KBM-7 (cell line): Measurements from ENCODE around the gene GRIN3B.
"Not testable (repeated sequence)": the region's sequence is repeated elsewhere in the genome, so short reads cannot be mapped to it uniquely, and the experiment has no call there.

Experiments
- DNase-seq: peaks from one replicate; pipeline ENCODE4 v3.0.0-alpha.2; 2015
- in situ Hi-C: fragments of 300-500 bp; cut with MboI; formaldehyde crosslinking; loops from 2 replicates; pipeline ENCODE4 v1.14.3; 2020; ENCODE audit warnings: low sequenced_read_pairs, low pct_unique_long_range_greater_than_20kb, mixed read lengths

GRIN3B gene

GRCh38 chr19:1000095-1000494 lies at the start of gene GRIN3B:
GRIN3B (plus strand) TSS chr19:1000419; CDS start chr19:1000438, 19 bp downstream.
- in situ Hi-C loops, result no loop called here
- peak; percentile 78 for DNase-seq

DNA sequence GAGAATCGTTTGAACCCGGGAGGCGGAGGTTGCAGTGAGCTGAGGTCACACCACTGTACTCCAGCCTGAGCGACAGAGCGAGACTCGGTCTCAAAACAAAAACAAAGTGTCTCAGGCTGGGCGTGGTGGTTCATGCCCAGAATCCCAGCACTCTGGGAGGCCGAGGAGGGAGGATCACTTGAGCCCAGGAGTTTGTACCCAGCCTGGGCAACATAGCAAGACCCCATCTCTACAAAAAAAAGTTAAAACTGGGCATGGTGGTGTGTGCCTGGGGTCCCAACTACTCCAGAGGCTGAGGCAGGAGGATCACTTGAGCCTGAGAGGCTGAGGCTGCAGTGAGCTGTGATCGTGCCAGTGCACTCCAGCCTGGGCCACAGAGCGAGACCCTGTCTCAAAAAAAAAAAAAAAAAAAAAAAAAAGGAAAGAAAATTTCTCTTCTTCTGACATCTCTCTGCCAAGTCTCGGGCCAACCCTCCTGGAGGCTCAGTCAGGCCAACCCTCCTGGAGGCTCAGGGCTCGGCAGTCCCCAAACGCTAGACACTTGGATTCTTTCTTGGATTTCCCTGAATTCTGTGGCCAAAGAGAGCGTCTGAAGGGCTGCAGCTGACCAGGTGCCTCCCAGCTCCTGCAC lies 48.1 kb upstream of the GRIN3B start:
- DNase-seq, result no peak

DNA sequence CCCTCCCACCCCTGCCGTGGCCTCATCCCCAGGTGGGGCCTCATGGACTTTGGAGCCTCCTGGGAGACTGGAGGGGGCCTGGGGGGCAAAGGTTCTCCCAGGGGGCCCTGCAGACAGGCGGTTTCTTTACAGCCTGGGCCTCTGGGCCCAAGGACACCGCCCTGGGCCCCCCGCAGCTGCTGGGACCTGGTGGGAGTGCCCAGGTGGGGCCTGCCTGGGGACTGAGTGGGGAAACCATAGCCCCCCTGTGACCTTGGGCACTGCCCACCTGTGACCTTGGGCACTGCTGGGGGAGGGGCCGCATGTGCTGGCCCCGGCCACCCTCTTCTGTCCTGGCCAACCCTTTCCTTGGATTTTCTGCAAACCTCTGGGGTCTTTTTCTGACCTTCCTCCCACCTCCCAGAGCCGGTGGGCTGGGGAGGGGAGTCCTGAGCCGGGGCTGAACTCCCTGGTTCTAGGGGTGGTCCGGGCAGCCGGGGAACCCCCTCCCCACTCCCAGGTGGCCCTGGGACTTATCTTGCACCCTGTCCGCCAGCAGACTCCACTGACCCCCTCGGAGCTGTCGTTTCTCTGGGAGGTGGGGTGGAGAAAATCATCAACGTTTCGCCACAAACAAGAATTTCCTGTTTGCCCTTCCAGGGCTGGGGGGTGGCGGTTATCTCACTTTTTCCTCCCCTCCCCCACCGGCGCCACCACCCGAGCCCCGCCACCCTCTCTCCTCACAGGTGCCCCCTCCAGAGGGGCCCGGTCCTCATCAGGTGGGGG lies 47.4 kb upstream of the GRIN3B start:
- DNase-seq, result no peak

More for the DNA sequence above, 48.1 kb upstream of the GRIN3B start:
- in situ Hi-C loops, result no loop called here

DNA sequence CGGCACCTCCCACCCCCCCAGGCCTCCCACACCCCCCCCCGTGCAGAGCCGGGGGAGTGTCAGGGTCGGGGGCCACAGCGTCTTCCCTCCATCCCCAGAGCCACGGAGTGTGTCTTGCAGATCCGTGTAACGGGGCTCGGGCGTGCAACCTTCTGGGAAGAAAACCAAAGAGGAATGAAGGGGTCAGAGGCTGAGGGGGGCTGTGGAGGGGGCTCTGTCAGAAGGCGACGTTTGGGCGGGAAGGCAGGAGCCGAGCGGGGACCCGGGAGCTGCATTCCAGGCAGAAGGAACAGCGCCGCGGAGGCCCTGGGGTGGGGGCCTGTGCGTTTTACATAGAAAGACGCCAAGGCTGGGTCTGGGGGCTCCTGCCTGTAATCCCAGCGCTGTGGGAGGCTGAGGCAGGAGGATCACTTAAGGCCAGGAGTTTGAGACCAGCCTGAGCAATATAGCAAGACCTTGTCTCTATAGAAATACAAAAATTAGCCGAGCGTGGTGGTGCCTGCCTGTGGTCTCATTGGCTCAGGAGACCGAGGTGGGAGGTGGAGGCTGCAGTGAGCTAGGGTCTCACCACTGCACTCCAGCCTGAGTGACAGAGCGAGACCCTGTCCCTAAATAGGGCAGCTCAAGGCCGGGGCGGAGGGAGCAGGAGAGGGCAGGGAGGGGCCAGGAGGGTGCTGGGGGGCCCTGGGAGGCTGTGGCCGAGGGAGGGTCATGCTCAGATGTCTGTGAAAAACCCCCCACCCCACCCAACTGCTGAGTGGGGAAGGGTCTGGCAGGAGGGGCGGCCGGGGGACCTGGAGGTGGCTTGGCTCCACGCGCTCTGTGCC lies 46.6 kb upstream of the GRIN3B start:
- in situ Hi-C loops, result no loop called here

More for the DNA sequence above, 47.4 kb upstream of the GRIN3B start:
- in situ Hi-C loops, result no loop called here

DNA sequence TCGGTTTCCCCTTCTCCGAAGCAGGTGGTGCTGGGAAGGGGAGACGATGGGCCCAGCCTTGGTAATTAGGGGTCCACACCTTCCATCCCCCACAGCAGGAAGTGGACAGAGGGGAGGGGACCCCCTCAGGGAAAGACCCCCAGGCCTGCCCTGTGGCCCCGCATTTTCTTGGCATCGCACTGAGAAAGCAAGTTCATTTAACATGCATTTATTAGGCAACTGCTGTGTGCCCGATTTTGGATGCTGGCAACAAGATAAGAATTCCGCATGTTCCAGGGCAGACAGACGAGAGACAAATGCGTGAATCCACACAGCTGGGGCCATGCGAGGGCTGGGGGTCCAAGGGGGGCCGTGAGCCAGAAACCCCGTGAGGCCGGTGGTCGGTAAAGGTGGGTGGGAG lies 45.9 kb upstream of the GRIN3B start:
- in situ Hi-C loops, result no loop called here
- DNase-seq, result no peak

More for the DNA sequence above, 46.6 kb upstream of the GRIN3B start:
- DNase-seq, result no peak

- no peak for DNase-seq
- in situ Hi-C loops, result no loop called here
These were observed 45.3 kb upstream of the GRIN3B start for GRCh38 chr19:954672-955494.

GRCh38 chr19:955803-956765 lies 44.1 kb upstream of the GRIN3B start:
- DNase-seq, result no peak
- in situ Hi-C loops, result no loop called here

DNA sequence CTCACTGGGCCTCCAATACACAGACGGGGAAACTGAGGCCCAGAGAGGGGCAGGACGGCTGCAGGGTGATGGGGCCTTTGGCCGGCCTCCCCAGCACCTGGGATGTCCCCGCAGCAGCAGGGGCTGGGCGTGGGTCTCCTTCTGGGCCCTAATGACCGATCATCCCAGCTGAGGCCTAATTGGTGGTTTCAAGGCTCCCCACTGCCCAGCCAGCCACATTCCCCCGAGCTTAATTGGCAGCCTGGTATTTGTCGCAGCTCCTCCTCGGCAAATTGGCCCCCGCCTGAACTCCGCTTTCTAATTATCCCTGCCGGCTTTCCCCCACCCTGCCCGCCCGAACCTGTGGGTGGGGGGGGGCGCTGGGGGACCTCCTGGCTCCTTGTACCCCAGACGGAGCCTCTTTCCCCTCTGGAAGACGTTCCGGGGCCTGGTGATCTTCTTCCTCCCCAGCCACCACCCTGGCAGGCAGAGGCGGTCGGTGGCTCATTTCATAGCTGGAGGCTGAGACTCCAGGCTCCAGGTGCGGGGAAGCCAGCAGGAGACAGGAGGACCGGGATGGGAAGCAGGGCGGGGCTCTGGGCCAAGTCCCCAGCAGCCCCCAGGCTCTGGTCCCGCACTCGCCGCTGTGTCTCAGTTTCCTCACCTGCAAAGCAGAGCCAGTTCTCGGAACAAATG lies 43.3 kb upstream of the GRIN3B start:
- in situ Hi-C loops, result no loop called here
- no peak for DNase-seq

DNA sequence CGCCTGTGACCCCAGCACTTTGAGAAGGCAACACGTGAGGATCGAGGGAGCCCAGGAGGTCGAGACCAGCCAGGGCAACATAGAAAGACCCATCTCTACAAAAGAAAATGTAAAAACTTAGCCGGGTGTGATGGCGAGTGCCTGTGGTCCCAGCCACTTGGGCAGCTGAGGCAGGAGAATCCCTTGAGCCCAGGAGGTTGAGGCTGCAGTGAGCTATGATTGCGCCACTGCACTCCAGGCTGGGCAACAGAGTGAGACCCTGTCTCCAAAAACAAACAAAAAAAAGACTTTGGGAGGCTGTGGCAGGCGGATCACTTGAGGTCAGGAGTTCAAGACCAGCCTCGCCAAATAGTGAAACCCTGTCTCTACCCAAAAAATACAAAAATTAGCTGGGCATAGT lies 42.6 kb upstream of the GRIN3B start:
- in situ Hi-C loops, result not testable (repeated sequence)

DNA sequence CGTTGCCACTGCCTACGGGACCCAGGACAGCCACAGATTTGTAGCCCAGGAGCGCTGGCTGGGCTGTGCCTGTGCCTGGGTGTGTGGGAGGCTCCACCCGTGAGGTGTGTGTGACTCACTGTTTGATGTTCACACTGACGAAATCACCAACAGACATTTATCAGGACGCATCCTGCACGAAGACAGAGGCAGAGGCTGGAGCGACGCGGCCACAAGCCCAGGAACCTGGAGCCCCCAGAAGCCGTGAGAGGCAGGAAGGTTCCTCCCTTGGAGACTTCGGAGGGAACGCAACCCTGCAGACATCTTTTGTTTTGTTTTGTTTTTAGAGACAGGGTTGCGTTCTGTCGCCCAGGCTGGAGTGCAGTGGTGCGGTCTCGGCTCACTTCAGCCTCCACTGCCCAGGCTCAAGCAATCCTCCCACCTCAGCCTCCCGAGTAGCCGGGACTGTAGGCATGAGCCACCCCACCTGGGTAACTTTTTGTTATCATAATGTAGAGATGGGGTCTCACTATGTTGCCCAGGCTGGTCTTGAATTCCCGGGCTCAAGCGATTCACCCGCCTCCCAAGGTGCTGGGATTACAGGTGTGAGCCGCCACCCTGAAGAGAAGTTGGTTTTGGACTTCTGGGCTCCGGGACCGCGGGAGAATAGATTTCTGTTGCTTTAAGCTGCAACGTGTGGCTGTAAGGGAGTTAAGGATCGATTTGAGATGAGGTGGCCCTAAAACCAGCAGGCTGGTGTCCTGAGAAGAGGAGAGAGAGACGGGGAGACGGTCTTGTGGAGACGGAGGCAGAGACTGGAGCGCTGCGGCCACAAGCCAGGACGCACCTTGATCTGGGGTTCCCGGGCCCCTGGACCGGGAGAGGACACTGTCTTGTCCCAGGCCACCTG lies 41.0 kb upstream of the GRIN3B start:
- peak; percentile 30 for DNase-seq
- in situ Hi-C loops, result no loop called here

More for the DNA sequence above, 42.6 kb upstream of the GRIN3B start:
- not testable (repeated sequence) for DNase-seq

DNA sequence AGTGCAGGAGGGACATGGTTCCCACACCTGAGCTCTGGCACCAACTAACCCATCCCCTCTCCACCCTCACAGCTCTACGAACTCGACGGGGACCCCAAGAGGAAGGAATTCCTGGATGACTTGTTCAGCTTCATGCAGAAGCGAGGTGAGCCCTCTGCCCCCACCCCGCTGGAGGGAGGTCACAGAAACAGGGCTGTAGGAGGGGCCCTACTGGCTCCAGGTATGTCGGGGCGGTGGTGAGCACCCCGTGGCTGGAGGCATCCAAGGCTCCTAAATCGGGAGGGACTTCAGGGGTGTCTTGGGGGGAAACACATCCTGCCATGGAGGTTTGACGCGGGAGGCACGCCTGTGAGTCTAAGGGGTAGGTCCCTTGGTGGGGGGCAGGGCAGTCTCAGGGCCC lies 40.2 kb upstream of the GRIN3B start:
- no peak for DNase-seq
- in situ Hi-C loops, result no loop called here

DNA sequence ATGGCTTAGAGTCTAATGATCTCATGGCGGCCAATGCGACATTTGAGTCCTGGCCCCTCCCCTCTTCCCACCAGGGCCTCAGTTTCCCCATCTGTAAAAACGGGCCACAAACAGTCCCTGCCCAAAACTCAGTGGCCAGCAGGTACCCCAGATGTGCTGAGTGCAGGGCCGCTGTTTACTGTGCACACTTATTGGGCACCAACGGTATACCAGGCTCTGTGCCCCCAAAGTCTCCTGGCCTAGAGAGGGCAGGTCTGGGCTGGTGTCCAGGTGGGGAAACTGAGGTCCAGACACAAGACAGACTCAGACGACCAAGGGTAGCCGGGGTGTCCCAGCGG lies 39.6 kb upstream of the GRIN3B start:
- in situ Hi-C loops, result no loop called here
- no peak for DNase-seq

DNA sequence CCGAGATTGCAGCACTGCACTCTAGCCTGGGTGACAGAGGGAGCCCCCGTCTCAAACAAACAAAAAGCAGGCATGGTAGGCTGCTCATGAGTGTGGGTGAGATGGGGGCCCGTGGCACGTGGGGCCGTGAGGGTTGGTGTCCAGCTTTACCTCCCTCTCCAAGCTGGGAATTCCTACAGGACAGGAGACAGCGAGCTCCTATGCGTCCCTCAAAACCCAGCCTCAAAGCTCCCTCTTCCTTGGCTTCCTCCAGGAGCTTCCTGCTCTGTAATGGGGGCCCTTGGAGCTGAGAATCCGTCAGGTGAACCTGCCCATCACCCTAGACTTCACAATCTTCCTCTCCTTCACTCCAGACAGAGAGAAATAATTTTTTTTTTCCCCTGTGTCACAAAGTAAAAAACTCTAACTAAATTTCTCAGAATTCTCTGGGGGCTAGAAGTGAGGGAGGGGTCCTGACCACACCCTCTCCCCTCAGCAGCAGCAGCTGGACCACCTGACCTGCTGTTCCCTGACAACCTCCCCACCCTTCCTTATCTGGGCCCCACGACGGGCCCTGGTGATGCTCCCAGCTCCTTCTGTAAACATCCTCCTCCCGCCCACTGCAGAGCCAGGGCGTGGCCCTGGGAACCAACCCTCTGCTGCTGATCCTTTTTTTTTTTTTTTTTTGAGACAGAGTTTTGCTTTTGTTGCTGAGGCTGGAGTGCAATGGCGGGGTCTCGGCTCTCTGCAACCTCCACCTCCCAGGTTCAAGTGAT lies 38.2 kb upstream of the GRIN3B start:
- no peak for DNase-seq
- in situ Hi-C loops, result no loop called here

DNA sequence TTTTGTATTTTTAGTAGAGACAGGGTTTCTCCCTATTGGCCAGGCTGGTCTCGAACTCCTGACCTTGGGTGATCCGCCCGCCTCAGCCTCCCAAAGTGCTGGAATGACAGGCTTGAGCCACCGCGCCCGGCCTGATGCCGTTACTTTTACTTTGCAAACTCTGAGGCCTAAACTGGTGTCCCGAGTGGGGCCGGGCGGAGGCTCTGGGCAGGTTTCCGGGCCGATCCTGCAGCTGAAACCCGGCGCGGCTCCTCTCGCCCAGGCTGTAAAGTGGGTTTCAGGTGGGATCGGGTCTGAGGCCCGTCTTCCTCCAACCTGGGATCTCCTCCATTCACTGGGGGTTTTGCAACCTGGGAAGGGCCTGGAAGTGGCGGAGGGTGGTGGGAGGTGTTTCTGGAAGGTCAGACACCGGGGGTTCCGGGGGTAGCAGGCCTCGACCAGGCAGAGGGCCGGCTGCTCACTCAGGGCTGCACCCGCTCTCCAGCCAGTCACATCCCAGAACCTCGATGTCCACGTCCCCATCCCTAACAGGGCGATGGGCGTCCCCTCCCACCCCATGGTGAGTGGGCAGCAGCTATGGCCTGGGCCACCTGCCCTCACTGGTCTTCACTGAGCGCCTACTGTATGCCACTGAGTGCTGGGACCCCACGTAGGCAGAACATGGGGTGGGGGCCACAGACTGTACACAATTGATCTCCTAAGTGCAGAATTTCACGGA lies 37.4 kb upstream of the GRIN3B start:
- in situ Hi-C loops, result no loop called here
- DNase-seq, result no peak

DNA sequence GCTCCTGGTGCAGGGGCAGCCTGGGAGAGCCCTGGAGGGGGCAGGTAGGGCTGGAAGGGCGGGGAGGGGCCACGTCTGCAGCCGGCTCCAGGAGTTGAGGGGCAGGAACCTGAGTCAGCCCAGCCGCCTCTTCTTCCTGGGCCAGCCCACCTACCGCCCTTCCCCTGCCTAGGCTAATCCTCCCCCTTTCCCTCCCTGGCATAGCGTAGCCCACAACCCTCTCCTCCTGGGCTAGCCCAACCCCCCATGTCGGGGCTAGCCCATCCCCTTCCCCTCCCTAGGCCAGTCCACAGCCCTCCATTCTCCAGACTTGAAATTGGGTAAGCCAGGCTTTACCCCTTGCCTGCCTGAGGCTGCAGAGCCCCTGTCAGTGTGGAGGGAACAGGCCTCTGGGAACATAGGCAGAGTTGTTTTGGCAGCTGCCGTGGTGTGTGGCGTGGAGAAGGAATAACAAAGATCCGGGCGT lies 36.7 kb upstream of the GRIN3B start:
- in situ Hi-C loops, result no loop called here
- no peak for DNase-seq
